Sigmoid colon (tissue), 3 donors: ENCODE data around the gene CFAP45.

Experiments used
- CTCF ChIP-seq, 4 experiments: fragments of 450-650 bp in 3 of 4; fragments of 200-600 bp in 1 of 4; IDR thresholded peaks; one replicate each; pipeline ENCODE4 v1.5.1; 2016 to 2019; ENCODE audit warnings: antibody characterized with exemption in 4 of 4, mild to moderate bottlenecking in 3 of 4, moderate library complexity in 2 of 4
- POLR2A ChIP-seq, 2 donors: fragments of 450-650 bp; IDR thresholded peaks; one replicate each; pipeline ENCODE4 v1.6.1; 2016; ENCODE audit warnings: antibody characterized with exemption in 2 of 2, mild to moderate bottlenecking in 2 of 2, moderate library complexity in 2 of 2

- TF ChIP-seq CTCF (IDR thresholded peaks at IDR 0.05) (no peak), POLR2A (IDR thresholded peaks at IDR 0.05) (no peak)
Observed at GRCh38 chr1:159900755-159901360, 893 bp upstream of the CFAP45 start.
